HG02840 (cell line): Measurements from ENCODE around the gene CTDSPL2.
"Not testable (repeated sequence)": the region's sequence is repeated elsewhere in the genome, so short reads cannot be mapped to it uniquely, and the experiment has no call there.

ENCODE experiments used
- ATAC-seq: cut with Tn5 transposase; IDR thresholded peaks from one replicate; pipeline ENCODE4 v1.9.1; 2021; ENCODE audit warnings: mild to moderate bottlenecking, moderate library complexity, moderate number of reproducible peaks; ENCODE audit not compliant: unreplicated experiment, low FRiP score

CTDSPL2 gene

GRCh38 chr15:44426975-44427755 lies at the start of gene CTDSPL2:
Gene CTDSPL2 (plus strand): TSS chr15:44427629. CDS start chr15:44459015, 31,386 bp downstream.
- ATAC-seq, result peak; percentile 86

GRCh38 chr15:44381236-44381635 lies 46.2 kb upstream of the CTDSPL2 start:
- ATAC-seq, result no peak

GRCh38 chr15:44385344-44385942 lies 42.0 kb upstream of the CTDSPL2 start:
- no peak for ATAC-seq

- ATAC-seq, result no peak
These were observed 33.4 kb upstream of the CTDSPL2 start for GRCh38 chr15:44394062-44394461.

GRCh38 chr15:44394562-44394961 lies 32.9 kb upstream of the CTDSPL2 start:
- no peak for ATAC-seq

GRCh38 chr15:44397869-44398268 lies 29.6 kb upstream of the CTDSPL2 start:
- ATAC-seq, result no peak

GRCh38 chr15:44414001-44414400 lies 13.4 kb upstream of the CTDSPL2 start:
- no peak for ATAC-seq

GRCh38 chr15:44427756-44428724 lies 611 bp downstream of the CTDSPL2 start:
- peak; percentile 10 for ATAC-seq

- no peak for ATAC-seq
These were observed 8.7 kb downstream of the CTDSPL2 start for GRCh38 chr15:44435893-44436667.

- no peak for ATAC-seq
These were observed 11.0 kb downstream of the CTDSPL2 start for GRCh38 chr15:44438402-44438801.

- ATAC-seq, result no peak
These were observed 13.7 kb downstream of the CTDSPL2 start for GRCh38 chr15:44441095-44441501.

- ATAC-seq, result no peak
These were observed 16.1 kb downstream of the CTDSPL2 start for GRCh38 chr15:44443515-44443914.

- no peak for ATAC-seq
These were observed 20.4 kb downstream of the CTDSPL2 start for GRCh38 chr15:44447772-44448376.

- no peak for ATAC-seq
These were observed 22.7 kb downstream of the CTDSPL2 start for GRCh38 chr15:44450172-44450571.

- not testable (repeated sequence) for ATAC-seq
These were observed 26.3 kb downstream of the CTDSPL2 start for GRCh38 chr15:44453578-44454283.

- ATAC-seq, result no peak
These were observed 31.0 kb downstream of the CTDSPL2 start for GRCh38 chr15:44458429-44458828.

- ATAC-seq, result no peak
These were observed 41.4 kb downstream of the CTDSPL2 start for GRCh38 chr15:44468709-44469385.

GRCh38 chr15:44471885-44472455 lies 44.5 kb downstream of the CTDSPL2 start:
- ATAC-seq, result no peak
